ENCODE results near the gene BCAT1.

BCAT1 gene

DNA sequence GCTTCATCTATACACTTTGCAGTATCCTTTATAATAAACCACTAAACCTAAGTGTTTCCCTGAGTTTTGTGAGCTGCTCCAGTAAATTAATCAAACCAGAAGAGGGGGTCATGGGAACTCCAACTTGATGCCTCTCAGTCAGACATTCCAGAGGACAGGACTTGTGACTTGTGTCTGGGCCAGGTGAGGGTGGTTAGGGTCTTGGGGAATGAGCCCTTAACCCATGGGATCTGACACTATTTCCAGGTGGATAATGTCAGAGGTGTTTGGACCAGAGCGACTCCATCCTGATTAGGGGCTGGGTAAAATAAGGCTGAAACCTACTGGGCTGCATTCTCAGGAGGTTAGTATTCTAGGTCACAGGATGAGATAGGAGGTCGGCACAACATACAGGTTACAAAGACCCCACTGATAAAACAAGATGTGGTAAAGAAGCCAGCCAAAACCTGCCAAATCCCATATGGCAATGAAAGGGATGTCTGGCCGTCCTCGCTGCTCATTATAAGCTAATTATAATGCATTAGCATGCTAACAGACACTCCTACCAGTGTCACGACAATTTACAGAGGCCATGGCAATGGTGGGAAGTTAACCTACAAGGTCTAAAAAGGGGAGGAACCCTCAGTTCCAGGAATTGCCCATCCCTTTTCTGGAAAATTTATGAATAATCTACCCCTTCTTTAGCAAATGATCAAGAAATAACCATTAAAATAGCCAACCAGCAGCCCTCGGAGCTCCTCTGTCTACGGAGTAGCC, 58.7 kb downstream of the BCAT1 start:
- Histone ChIP-seq H2AFZ (ENCODE audit: low read length) (no peak overlapping the region), H3K9ac (ENCODE audit: low read length) (no peak overlapping the region), H3K79me2 (ENCODE audit: insufficient read depth, low read length) (no peaks in the 10 kb centered on the region), H3K9me2 (ENCODE audit: low read depth, low read length) (no peaks in the 10 kb centered on the region), H3K27ac (ENCODE audit: low read depth, low read length, poor library complexity, severe bottlenecking) (no peak overlapping the region), H3K4me3 (ENCODE audit: low read depth, low read length, poor library complexity, severe bottlenecking) (no peak overlapping the region), H3K9me3 (ENCODE audit: low read length) (no peaks in the 10 kb centered on the region), H3K4me2 (ENCODE audit: low read length) (no peak overlapping the region), H4K20me1 (ENCODE audit: insufficient read depth, low read length) (no peaks in the 10 kb centered on the region), H3F3A (ENCODE audit: insufficient read depth, low read length) (no peaks in the 10 kb centered on the region), H3K27me3 (ENCODE audit: insufficient read depth, low read length) (no peaks in the 10 kb centered on the region), H3K4me1 (ENCODE audit: insufficient read depth, low read length, severe bottlenecking) (no peaks in the 10 kb centered on the region), H3K36me3 (ENCODE audit: insufficient read depth, low read length) (no peaks in the 10 kb centered on the region)
- TF ChIP-seq CTCF (IDR thresholded peaks at IDR 0.05; ENCODE audit: low read length) = no peak
- TF ChIP-seq EZH2 (IDR thresholded peaks at IDR 0.05; ENCODE audit: borderline replicate concordance, low read length) = no peak

GRCh38 chr12:24889411-24889810, 59.5 kb downstream of the BCAT1 start:
- Histone ChIP-seq H3K79me2 (ENCODE audit: insufficient read depth, low read length) (no peaks in the 10 kb centered on the region), H2AFZ (ENCODE audit: low read length) (no peak overlapping the region), H3K36me3 (ENCODE audit: insufficient read depth, low read length) (no peaks in the 10 kb centered on the region), H3F3A (ENCODE audit: insufficient read depth, low read length) (no peaks in the 10 kb centered on the region), H3K4me2 (ENCODE audit: low read length) (no peak overlapping the region), H4K20me1 (ENCODE audit: insufficient read depth, low read length) (no peaks in the 10 kb centered on the region), H3K27me3 (ENCODE audit: insufficient read depth, low read length) (no peaks in the 10 kb centered on the region), H3K4me1 (ENCODE audit: insufficient read depth, low read length, severe bottlenecking) (no peaks in the 10 kb centered on the region), H3K9me2 (ENCODE audit: low read depth, low read length) (no peaks in the 10 kb centered on the region), H3K9ac (ENCODE audit: low read length) (no peak overlapping the region), H3K27ac (ENCODE audit: low read depth, low read length, poor library complexity, severe bottlenecking) (no peak overlapping the region), H3K4me3 (ENCODE audit: low read depth, low read length, poor library complexity, severe bottlenecking) (no peak overlapping the region), H3K9me3 (ENCODE audit: low read length) (no peaks in the 10 kb centered on the region)
- TF ChIP-seq CTCF (IDR thresholded peaks at IDR 0.05; ENCODE audit: low read length) = no peak
- TF ChIP-seq EZH2 (IDR thresholded peaks at IDR 0.05; ENCODE audit: borderline replicate concordance, low read length) = no peak

DNA sequence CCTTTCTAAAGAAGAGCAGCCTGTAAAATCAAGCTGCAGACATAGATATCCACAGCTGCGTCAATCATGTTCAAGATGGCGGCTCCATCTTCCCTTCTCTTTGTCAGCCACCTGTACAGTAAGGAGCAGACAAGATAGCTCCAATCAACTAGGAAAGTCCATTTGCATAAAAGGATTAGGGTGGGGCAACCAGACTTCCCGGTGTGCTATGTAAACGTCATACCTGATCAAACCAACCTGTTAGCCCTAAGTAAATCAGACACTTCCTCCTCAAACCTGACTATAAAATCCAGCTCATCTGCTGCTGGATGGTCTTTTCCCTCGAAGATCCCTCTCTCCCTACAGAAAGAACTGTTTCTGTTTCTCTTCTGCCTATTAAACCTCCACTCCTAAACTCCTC, 60.1 kb downstream of the BCAT1 start:
- H3K4me3 ChIP-seq (ENCODE audit: low read depth, low read length, poor library complexity, severe bottlenecking) = no peak overlapping the region
- H3K9me3 ChIP-seq (ENCODE audit: low read length) = no peaks in the 10 kb centered on the region
- H3K27me3 ChIP-seq (ENCODE audit: insufficient read depth, low read length) = no peaks in the 10 kb centered on the region
- no peak overlapping the region for H3K4me2 ChIP-seq (ENCODE audit: low read length)
- no peaks in the 10 kb centered on the region for H4K20me1 ChIP-seq (ENCODE audit: insufficient read depth, low read length)
- H3F3A ChIP-seq (ENCODE audit: insufficient read depth, low read length) = no peaks in the 10 kb centered on the region
- H3K36me3 ChIP-seq (ENCODE audit: insufficient read depth, low read length) = no peaks in the 10 kb centered on the region
- no peaks in the 10 kb centered on the region for H3K9me2 ChIP-seq (ENCODE audit: low read depth, low read length)
- no peaks in the 10 kb centered on the region for H3K4me1 ChIP-seq (ENCODE audit: insufficient read depth, low read length, severe bottlenecking)
- no peaks in the 10 kb centered on the region for H3K79me2 ChIP-seq (ENCODE audit: insufficient read depth, low read length)
- H2AFZ ChIP-seq (ENCODE audit: low read length) = no peak overlapping the region
- H3K9ac ChIP-seq (ENCODE audit: low read length) = no peak overlapping the region
- TF ChIP-seq CTCF (IDR thresholded peaks at IDR 0.05; ENCODE audit: low read length) = no peak
- TF ChIP-seq EZH2 (IDR thresholded peaks at IDR 0.05; ENCODE audit: borderline replicate concordance, low read length) = no peak
- H3K27ac ChIP-seq (ENCODE audit: low read depth, low read length, poor library complexity, severe bottlenecking) = no peak overlapping the region

Data from OCI-LY1 (cell line).